Fibroblast of lung (primary cell): Measurements from ENCODE around the gene NKD2.

Experiments used
- CTCF ChIP-seq, 2 donors: IDR thresholded peaks in 1 of 2; conservative IDR thresholded peaks in 1 of 2; 1 replicate in 1 of 2; 2 replicates in 1 of 2; pipeline ENCODE4 v1.5.1; 2011 to 2012; ENCODE audit warnings: low read length in 2 of 2, control low read depth in 1 of 2, inconsistent platforms in 1 of 2, low read depth in 1 of 2, mild to moderate bottlenecking in 1 of 2
- EZH2 ChIP-seq: IDR thresholded peaks from 2 replicates; pipeline ENCODE4 v1.5.1; 2012; ENCODE audit warnings: low read length, control low read depth, mild to moderate bottlenecking; ENCODE audit errors: missing control alignments

- TF ChIP-seq CTCF (conservative IDR thresholded peaks at IDR 0.05 in 1 of 2, IDR thresholded peaks at IDR 0.05 in 1 of 2; ENCODE audit: low read depth in 1 of 2, low read length in 2 of 2) (no peak), EZH2 (no peak)
Observed at GRCh38 chr5:1075931-1076330, 67.3 kb downstream of the NKD2 start.
